HCT116 (cell line): ENCODE results near the gene GPHN.

Experiments
- CBX3 ChIP-seq: IDR thresholded peaks from 2 replicates; pipeline ENCODE4 v1.6.1; 2012; ENCODE audit warnings: low read depth
- CEBPB ChIP-seq: IDR thresholded peaks from 2 replicates; pipeline ENCODE4 v1.6.1; 2012; ENCODE audit warnings: low read depth
- CTCF ChIP-seq, 3 experiments: fragments of 200-600 bp in 1 of 3; sonication (generic) in 1 of 3; IDR thresholded peaks in 2 of 3; conservative IDR thresholded peaks in 1 of 3; 2 replicates each; pipeline ENCODE4 v1.5.1; 2012 to 2017; ENCODE audit warnings: low read depth in 2 of 3, low read length in 2 of 3, antibody characterized with exemption in 1 of 3, borderline replicate concordance in 1 of 3, control low read depth in 1 of 3, mild to moderate bottlenecking in 1 of 3, mixed read lengths in 1 of 3, mixed run types in 1 of 3, moderate library complexity in 1 of 3; ENCODE audit not compliant: insufficient read depth in 1 of 3
- EZH2 ChIP-seq: fragments of 200-600 bp; sonication (generic); IDR thresholded peaks from 2 replicates; pipeline ENCODE4 v1.6.1; 2017; ENCODE audit warnings: antibody characterized with exemption, mixed run types
- EZH2phosphoT487 ChIP-seq: fragments of 200-600 bp; IDR thresholded peaks from 2 replicates; pipeline ENCODE4 v1.6.1; 2018; ENCODE audit warnings: antibody characterized with exemption, borderline replicate concordance
- JUND ChIP-seq: IDR thresholded peaks from 2 replicates; pipeline ENCODE4 v1.6.1; 2012
- POLR2A ChIP-seq: IDR thresholded peaks from 2 replicates; pipeline ENCODE4 v1.7.0; 2011; ENCODE audit warnings: borderline replicate concordance; ENCODE audit not compliant: insufficient read depth, insufficient read length; ENCODE audit errors: extremely low read depth
- POLR2AphosphoS5 ChIP-seq: IDR thresholded peaks from 2 replicates; pipeline ENCODE4 v1.6.1; 2011; ENCODE audit warnings: mild to moderate bottlenecking, low read depth, low read length, moderate library complexity
- RAD21 ChIP-seq: IDR thresholded peaks from 2 replicates; pipeline ENCODE4 v1.6.1; 2012; ENCODE audit warnings: low read depth, mild to moderate bottlenecking
- REST ChIP-seq: IDR thresholded peaks from 2 replicates; pipeline ENCODE4 v1.6.1; 2012; ENCODE audit warnings: low read depth
- YY1 ChIP-seq: IDR thresholded peaks from 2 replicates; pipeline ENCODE4 v1.6.1; 2011; ENCODE audit warnings: low read length, low read depth, moderate library complexity, mild to moderate bottlenecking; ENCODE audit not compliant: insufficient replicate concordance; ENCODE audit errors: extremely low read depth
- ZBTB33 ChIP-seq: IDR thresholded peaks from 2 replicates; pipeline ENCODE4 v1.6.1; 2011; ENCODE audit warnings: mild to moderate bottlenecking, low read length, moderate library complexity; ENCODE audit not compliant: insufficient replicate concordance; ENCODE audit errors: extremely low read depth
- TF ChIP-seq, protein P1 (sequence below): IDR thresholded peaks from 2 replicates; pipeline ENCODE4 v1.6.1; 2012
- TF ChIP-seq, protein P2 (sequence below): IDR thresholded peaks from 2 replicates; pipeline ENCODE4 v1.6.1; 2012

DNA sequence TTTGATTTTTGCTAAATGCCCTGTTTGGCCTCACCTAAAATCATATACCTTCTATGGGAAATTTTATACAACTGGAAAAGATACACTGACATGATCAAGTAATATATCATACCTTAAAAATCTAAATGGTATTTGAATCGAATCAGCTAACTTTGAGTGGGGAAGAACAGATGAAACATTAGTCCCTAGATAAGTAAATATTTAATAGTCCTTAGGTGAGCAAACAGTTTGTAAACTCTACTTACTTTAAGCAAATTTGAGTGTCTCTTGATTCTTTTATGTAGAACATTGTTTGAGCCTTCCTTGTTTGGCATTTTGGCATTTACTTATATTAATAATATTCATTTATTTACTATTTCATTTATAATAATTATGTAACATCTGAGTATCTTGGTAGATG is 485.6 kb downstream of the GPHN start:
- no peak for TF ChIP-seq CTCF (IDR thresholded peaks at IDR 0.05 in 2 of 3, conservative IDR thresholded peaks at IDR 0.05 in 1 of 3; ENCODE audit: borderline replicate concordance in 1 of 3, insufficient read depth in 1 of 3, low read depth in 2 of 3, low read length in 2 of 3)
- no peak for TF ChIP-seq POLR2AphosphoS5
- TF ChIP-seq CBX3 = no peak
- TF ChIP-seq, protein P1, sequence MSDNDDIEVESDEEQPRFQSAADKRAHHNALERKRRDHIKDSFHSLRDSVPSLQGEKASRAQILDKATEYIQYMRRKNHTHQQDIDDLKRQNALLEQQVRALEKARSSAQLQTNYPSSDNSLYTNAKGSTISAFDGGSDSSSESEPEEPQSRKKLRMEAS = no peak
- TF ChIP-seq EZH2phosphoT487 = no peak
- no peak for TF ChIP-seq CEBPB
- no peak for TF ChIP-seq ZBTB33
- TF ChIP-seq EZH2 = no peak
- no peak for TF ChIP-seq RAD21
- TF ChIP-seq JUND = no peak
- TF ChIP-seq POLR2A = no peak
- no peak for TF ChIP-seq YY1
- TF ChIP-seq, protein P2, sequence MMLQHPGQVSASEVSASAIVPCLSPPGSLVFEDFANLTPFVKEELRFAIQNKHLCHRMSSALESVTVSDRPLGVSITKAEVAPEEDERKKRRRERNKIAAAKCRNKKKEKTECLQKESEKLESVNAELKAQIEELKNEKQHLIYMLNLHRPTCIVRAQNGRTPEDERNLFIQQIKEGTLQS = no peak
- no peak for TF ChIP-seq REST
